Stimulated activated naive CD8-positive, alpha-beta T cell treated with anti-CD3 and anti-CD28 coated beads, Interleukin-15, Interleukin-2, amounts not matched to agents 100 ng/mL and 50 ng/mL, for 24 hours (primary cell): ENCODE measurements around the gene COX18.

Experiments used
- H3K27ac Mint-ChIP-seq: one replicate; pipeline ENCODE4 v1.8.0; 2021; ENCODE audit warnings: mild to moderate bottlenecking, mixed read lengths
- H3K27me3 Mint-ChIP-seq: one replicate; pipeline ENCODE4 v1.8.0; 2021; ENCODE audit warnings: mixed read lengths
- H3K36me3 Mint-ChIP-seq: one replicate; pipeline ENCODE4 v1.8.0; 2021; ENCODE audit warnings: low read depth, mixed read lengths
- H3K4me1 Mint-ChIP-seq: one replicate; pipeline ENCODE4 v1.8.0; 2021; ENCODE audit warnings: low read depth, mixed read lengths
- H3K4me3 Mint-ChIP-seq: one replicate; pipeline ENCODE4 v1.8.0; 2021; ENCODE audit warnings: mild to moderate bottlenecking, mixed read lengths
- H3K9me3 Mint-ChIP-seq: one replicate; pipeline ENCODE4 v1.8.0; 2021; ENCODE audit warnings: mixed read lengths

The COX18 gene

GRCh38 chr4:73068491-73069337 is 802 bp downstream of the COX18 start:
- Mint-ChIP-seq H3K4me3 (peak overlapping the region; percentile 90), H3K27me3 (no peaks in the 10 kb centered on the region), H3K36me3 (peaks cover 31% of the 10 kb centered on the region), H3K4me1 (peaks cover 61% of the 10 kb centered on the region), H3K9me3 (no peaks in the 10 kb centered on the region), H3K27ac (peak overlapping the region; percentile 98)

GRCh38 chr4:73067971-73068394 is 1.5 kb downstream of the COX18 start:
- peaks cover 61% of the 10 kb centered on the region for H3K4me1 Mint-ChIP-seq
- peaks cover 28% of the 10 kb centered on the region for H3K36me3 Mint-ChIP-seq

DNA sequence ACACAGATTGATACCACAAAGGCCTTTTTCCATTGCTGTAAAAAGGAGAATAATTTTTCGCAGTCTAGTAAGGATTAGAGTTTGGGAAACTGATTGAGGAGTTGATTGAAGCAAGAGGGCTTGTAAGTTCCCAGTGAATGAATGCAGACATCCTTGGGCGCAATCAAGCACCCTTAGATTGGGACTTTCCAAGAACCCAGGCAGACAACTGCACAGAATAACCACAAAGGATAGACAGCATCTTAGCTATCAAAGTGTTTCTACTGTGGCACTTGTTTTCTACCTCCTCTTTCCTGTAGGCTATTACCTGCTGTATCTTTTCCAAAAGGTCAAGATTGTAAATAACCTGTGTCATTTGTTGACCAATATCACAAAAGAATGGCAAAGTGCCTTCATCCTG is 2.6 kb downstream of the COX18 start:
- Mint-ChIP-seq H3K36me3 (peaks cover 32% of the 10 kb centered on the region), H3K9me3 (no peaks in the 10 kb centered on the region), H3K4me3 (peak overlapping the region; percentile 90), H3K4me1 (peaks cover 56% of the 10 kb centered on the region), H3K27me3 (no peaks in the 10 kb centered on the region), H3K27ac (peak overlapping the region; percentile 98)

More at GRCh38 chr4:73067971-73068394, 1.5 kb downstream of the COX18 start:
- Mint-ChIP-seq H3K27ac (peak overlapping the region; percentile 98), H3K9me3 (no peaks in the 10 kb centered on the region), H3K27me3 (no peaks in the 10 kb centered on the region), H3K4me3 (peak overlapping the region; percentile 90)

DNA sequence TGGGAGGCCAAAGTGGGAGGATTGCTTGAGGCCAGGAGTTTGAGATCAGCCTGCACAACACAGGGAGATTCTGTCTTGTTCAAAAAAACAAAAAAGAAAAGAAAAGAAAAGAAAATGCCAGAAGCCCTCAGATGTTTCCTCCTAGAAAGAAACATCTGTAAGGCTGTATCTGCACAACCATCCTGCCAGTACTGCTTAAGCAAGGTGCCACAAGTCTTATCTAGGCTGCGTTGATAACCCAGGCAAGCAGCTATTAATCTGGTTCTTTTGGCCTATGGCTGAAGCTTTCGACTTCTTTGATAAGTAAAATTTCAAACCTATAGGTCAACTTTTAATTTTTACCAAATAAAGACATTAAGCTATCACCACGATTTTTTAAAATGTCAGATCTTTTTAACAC is 3.1 kb downstream of the COX18 start:
- Mint-ChIP-seq H3K27ac (peak overlapping the region; percentile 90), H3K27me3 (no peaks in the 10 kb centered on the region), H3K36me3 (peaks cover 37% of the 10 kb centered on the region), H3K4me3 (peak overlapping the region; percentile 90), H3K9me3 (no peaks in the 10 kb centered on the region), H3K4me1 (peaks cover 55% of the 10 kb centered on the region)

DNA sequence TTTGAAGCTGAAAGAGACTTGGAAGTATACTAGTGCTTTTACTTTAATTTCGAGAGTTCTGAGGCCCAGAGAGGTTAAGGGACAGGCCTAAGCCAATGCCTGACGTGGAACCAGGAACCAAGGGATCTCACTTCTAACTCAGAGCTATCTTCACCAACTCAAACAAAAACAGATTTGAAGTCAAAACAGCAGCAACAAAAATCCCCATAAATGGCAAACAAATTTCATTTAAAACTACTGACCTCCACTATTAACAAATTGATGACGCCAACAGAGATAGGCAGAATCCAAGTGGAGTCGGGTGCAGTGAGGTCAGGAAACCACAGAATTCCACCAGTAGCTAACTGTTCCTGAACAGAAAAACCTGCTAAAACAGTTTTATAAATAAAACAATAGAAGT is 5.0 kb downstream of the COX18 start:
- H3K27me3 Mint-ChIP-seq = no peaks in the 10 kb centered on the region
- peaks cover 53% of the 10 kb centered on the region for H3K36me3 Mint-ChIP-seq
- H3K27ac Mint-ChIP-seq = peak overlapping the region; percentile 59
- H3K4me3 Mint-ChIP-seq = peak overlapping the region; percentile 11
- H3K4me1 Mint-ChIP-seq = peaks cover 47% of the 10 kb centered on the region
- no peaks in the 10 kb centered on the region for H3K9me3 Mint-ChIP-seq

GRCh38 chr4:73055241-73055897 is 14.1 kb downstream of the COX18 start:
- no peaks in the 10 kb centered on the region for H3K9me3 Mint-ChIP-seq
- no peaks in the 10 kb centered on the region for H3K27me3 Mint-ChIP-seq
- peak overlapping the region; percentile 22 for H3K27ac Mint-ChIP-seq
- H3K36me3 Mint-ChIP-seq = peaks cover 58% of the 10 kb centered on the region
- H3K4me1 Mint-ChIP-seq = peaks cover 19% of the 10 kb centered on the region
- no peak overlapping the region for H3K4me3 Mint-ChIP-seq

- H3K4me1 Mint-ChIP-seq = peaks cover 19% of the 10 kb centered on the region
- no peak overlapping the region for H3K4me3 Mint-ChIP-seq
- no peaks in the 10 kb centered on the region for H3K27me3 Mint-ChIP-seq
- peaks cover 45% of the 10 kb centered on the region for H3K36me3 Mint-ChIP-seq
- H3K27ac Mint-ChIP-seq = no peak overlapping the region
- H3K9me3 Mint-ChIP-seq = no peaks in the 10 kb centered on the region
Observed at GRCh38 chr4:73053974-73054480, 15.5 kb downstream of the COX18 start.

DNA sequence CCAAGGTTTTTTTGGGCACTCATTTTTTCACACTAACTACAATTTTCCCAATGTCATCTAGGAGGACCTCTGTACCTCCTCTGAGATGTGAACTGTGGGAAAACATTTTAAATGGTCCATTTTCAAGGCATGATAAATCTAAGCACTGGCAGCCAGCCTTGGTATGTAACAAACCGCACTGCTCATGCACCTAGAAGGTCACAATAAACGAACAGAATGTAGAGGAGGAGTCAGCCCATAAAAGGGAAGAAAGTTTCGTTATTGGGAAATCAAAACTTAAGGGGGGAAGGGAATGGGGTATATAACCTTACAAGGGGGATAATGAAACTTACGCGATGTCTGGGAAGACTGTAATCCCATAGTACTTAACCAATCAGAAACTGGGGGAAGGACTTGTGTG is 16.4 kb downstream of the COX18 start:
- peaks cover 36% of the 10 kb centered on the region for H3K36me3 Mint-ChIP-seq
- H3K4me1 Mint-ChIP-seq = peaks cover 19% of the 10 kb centered on the region
- no peak overlapping the region for H3K27ac Mint-ChIP-seq
- no peaks in the 10 kb centered on the region for H3K27me3 Mint-ChIP-seq
- no peak overlapping the region for H3K4me3 Mint-ChIP-seq
- H3K9me3 Mint-ChIP-seq = no peaks in the 10 kb centered on the region

GRCh38 chr4:73051625-73052024 is 17.9 kb downstream of the COX18 start:
- Mint-ChIP-seq H3K36me3 (peaks cover 31% of the 10 kb centered on the region), H3K4me3 (no peak overlapping the region), H3K27ac (no peak overlapping the region)

DNA sequence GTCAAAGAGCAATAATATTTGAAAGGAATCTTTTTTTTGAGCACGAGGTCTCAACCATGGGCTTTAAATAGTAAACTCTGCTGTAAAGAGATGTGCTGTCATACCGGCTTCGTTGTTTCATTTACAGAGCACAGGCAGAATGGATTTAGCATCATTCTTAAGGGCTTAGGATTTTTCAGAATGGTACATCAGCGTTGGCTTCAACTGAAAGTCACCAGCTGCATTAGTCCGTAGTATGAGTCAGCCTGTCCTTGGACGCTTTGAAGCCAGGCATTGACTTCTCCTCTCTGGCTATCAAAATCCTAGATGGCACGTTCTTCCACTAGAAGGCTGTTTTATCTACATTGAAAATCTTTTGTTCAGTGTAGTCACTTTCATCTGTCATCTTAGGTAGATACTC is 23.6 kb downstream of the COX18 start:
- Mint-ChIP-seq H3K27me3 (no peaks in the 10 kb centered on the region), H3K36me3 (peaks cover 4% of the 10 kb centered on the region), H3K4me1 (no peaks in the 10 kb centered on the region), H3K4me3 (no peak overlapping the region), H3K9me3 (no peaks in the 10 kb centered on the region), H3K27ac (no peak overlapping the region)

More at GRCh38 chr4:73051625-73052024, 17.9 kb downstream of the COX18 start:
- no peaks in the 10 kb centered on the region for H3K27me3 Mint-ChIP-seq
- H3K4me1 Mint-ChIP-seq = peaks cover 17% of the 10 kb centered on the region
- no peaks in the 10 kb centered on the region for H3K9me3 Mint-ChIP-seq

DNA sequence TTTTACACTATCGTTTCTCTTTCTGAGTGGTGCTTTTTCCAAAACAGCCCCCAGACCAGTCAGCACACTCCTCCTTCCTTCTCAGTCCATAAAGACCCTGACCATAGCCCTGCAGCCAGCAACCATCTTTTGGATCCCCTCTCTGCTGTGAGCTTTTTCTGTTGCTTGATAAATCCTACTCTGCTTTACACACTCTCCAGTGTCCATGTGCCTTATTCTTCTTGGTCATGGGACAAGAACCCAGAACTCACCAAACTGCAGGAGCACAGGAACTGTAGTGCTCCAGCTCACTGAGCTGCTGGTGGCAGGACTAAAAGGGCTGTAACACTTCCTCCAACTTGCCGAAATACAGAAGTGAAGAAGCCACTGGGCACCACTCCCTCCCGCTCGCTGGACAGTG is 32.5 kb downstream of the COX18 start:
- Mint-ChIP-seq H3K9me3 (peaks cover 12% of the 10 kb centered on the region), H3K4me1 (peaks cover 30% of the 10 kb centered on the region), H3K27me3 (peaks cover 7% of the 10 kb centered on the region), H3K4me3 (peak overlapping the region; percentile 11), H3K36me3 (peaks cover 9% of the 10 kb centered on the region), H3K27ac (peak overlapping the region; percentile 86)

- Mint-ChIP-seq H3K27me3 (peaks cover 7% of the 10 kb centered on the region), H3K4me1 (peaks cover 30% of the 10 kb centered on the region), H3K4me3 (peak overlapping the region; percentile 33), H3K9me3 (peaks cover 12% of the 10 kb centered on the region), H3K27ac (peak overlapping the region; percentile 86), H3K36me3 (peaks cover 9% of the 10 kb centered on the region)
Observed at GRCh38 chr4:73036123-73036522, 33.4 kb downstream of the COX18 start.

- peaks cover 30% of the 10 kb centered on the region for H3K4me1 Mint-ChIP-seq
- no peak overlapping the region for H3K4me3 Mint-ChIP-seq
- H3K36me3 Mint-ChIP-seq = peaks cover 9% of the 10 kb centered on the region
- peaks cover 12% of the 10 kb centered on the region for H3K9me3 Mint-ChIP-seq
- peak overlapping the region; percentile 5 for H3K27ac Mint-ChIP-seq
- peaks cover 7% of the 10 kb centered on the region for H3K27me3 Mint-ChIP-seq
Observed at GRCh38 chr4:73034896-73035295, 34.6 kb downstream of the COX18 start.

- Mint-ChIP-seq H3K9me3 (no peaks in the 10 kb centered on the region), H3K4me1 (peaks cover 4% of the 10 kb centered on the region), H3K36me3 (no peaks in the 10 kb centered on the region), H3K27me3 (peaks cover 4% of the 10 kb centered on the region), H3K27ac (no peak overlapping the region), H3K4me3 (no peak overlapping the region)
Observed at GRCh38 chr4:73028621-73029020, 40.9 kb downstream of the COX18 start.

DNA sequence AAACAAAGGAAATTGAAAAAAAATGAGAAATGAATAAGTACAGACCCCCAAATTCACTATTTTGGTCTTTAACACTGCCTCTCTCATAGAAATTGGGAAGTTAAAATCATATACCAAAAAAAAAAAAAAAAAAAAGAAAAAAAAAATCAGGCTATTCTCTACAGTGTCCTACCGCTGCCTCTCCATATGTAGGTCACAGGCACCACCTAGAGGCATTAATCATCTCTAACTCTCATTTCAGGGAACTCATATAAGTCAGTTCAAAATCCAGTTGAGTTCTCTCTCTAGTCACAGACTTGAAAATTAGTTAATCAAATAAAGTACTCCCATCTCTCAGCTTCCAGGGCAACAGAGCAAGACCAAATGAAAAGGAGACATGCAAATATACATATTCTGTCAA is 47.9 kb downstream of the COX18 start:
- Mint-ChIP-seq H3K4me1 (peaks cover 4% of the 10 kb centered on the region), H3K4me3 (no peak overlapping the region), H3K36me3 (no peaks in the 10 kb centered on the region), H3K9me3 (no peaks in the 10 kb centered on the region), H3K27me3 (peaks cover 11% of the 10 kb centered on the region), H3K27ac (no peak overlapping the region)
